Activated B cell treated with CpG ODN at 0.5 μM for 24 hours (primary cell): ENCODE data around the gene KPNA5. TPM values are rescaled to one million over a fixed set of nuclear protein-coding genes. Genes with fewer than 3 reads are reported as not detected.

Experiments
- ATAC-seq: fragments of 200-7000 bp; cut with Tn5 transposase; one replicate; pipeline ENCODE4 v1.10.0; 2021; ENCODE audit warnings: low read depth, mild to moderate bottlenecking, moderate library complexity
- CTCF ChIA-PET: fragments of 350-600 bp; sonication (Branson Sonifier 250); formaldehyde crosslinking; loops from one replicate; lab custom pipeline; 2021; ENCODE audit warnings: antibody characterized with exemption; lab: Charles Lee
- POLR2A ChIA-PET: fragments of 350-600 bp; sonication (Branson Sonifier 250); formaldehyde crosslinking; loops from one replicate; lab custom pipeline; 2021; ENCODE audit warnings: antibody characterized with exemption; lab: Charles Lee
- DNase-seq: peaks from one replicate; pipeline ENCODE4 v3.0.0; 2022
- H3K27ac Mint-ChIP-seq: one replicate; pipeline ENCODE4 v1.8.0; 2020; ENCODE audit warnings: mixed read lengths
- H3K27me3 Mint-ChIP-seq: one replicate; pipeline ENCODE4 v1.8.0; 2021; ENCODE audit warnings: mixed read lengths
- H3K36me3 Mint-ChIP-seq: one replicate; pipeline ENCODE4 v1.8.0; 2021; ENCODE audit warnings: low read depth, mixed read lengths
- H3K4me1 Mint-ChIP-seq: one replicate; pipeline ENCODE4 v1.8.0; 2021; ENCODE audit warnings: mixed read lengths
- H3K4me3 Mint-ChIP-seq: one replicate; pipeline ENCODE4 v1.8.0; 2020; ENCODE audit warnings: mild to moderate bottlenecking, mixed read lengths
- H3K9me3 Mint-ChIP-seq: one replicate; pipeline ENCODE4 v1.8.0; 2020; ENCODE audit warnings: mixed read lengths
- intact Hi-C: fragments of 100-400 bp; cut with micrococcal nuclease; formaldehyde crosslinking; loops from one replicate; pipeline ENCODE4 v1.15.1; 2024
- total RNA-seq: library from RNA; stranded (reverse); gene quantifications from 2 replicates; pipeline ENCODE4 v1.2.3, GENCODE V29; 2022
- TF ChIP-seq, protein P1 (sequence below): fragments of 200-600 bp; IDR thresholded peaks from one replicate; pipeline ENCODE4 v1.8.0; 2022; ENCODE audit warnings: antibody characterized with exemption, mild to moderate bottlenecking

The KPNA5 gene
- total RNA-seq, 1 donor from 2014 or later: 25.0 TPM

DNA sequence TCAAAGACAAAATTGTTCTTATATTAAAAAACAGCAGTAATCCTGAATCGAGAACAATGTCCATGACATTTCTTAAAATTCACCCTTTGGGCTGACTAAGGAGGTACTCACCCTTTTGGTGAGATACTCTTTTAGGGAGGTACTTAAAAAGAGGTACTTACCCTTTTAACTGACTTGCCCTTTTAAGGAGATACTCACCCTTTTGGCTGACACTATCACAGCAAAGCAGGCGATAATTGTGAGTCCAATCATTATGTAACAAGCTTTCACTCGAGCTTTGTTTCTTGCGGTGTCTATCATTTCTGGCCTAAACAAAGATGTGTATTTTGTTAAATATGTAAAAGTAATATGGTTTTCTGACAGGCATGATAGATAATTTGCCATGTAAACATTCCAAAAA, 80.8 kb downstream of the KPNA5 start:
- Mint-ChIP-seq H3K27ac (no peak overlapping the region), H3K27me3 (peaks cover 28% of the 10 kb centered on the region), H3K36me3 (no peaks in the 10 kb centered on the region), H3K9me3 (no peaks in the 10 kb centered on the region), H3K4me3 (no peak overlapping the region), H3K4me1 (peaks cover 10% of the 10 kb centered on the region)
- CTCF ChIA-PET: no interaction called here
- TF ChIP-seq, protein P1, sequence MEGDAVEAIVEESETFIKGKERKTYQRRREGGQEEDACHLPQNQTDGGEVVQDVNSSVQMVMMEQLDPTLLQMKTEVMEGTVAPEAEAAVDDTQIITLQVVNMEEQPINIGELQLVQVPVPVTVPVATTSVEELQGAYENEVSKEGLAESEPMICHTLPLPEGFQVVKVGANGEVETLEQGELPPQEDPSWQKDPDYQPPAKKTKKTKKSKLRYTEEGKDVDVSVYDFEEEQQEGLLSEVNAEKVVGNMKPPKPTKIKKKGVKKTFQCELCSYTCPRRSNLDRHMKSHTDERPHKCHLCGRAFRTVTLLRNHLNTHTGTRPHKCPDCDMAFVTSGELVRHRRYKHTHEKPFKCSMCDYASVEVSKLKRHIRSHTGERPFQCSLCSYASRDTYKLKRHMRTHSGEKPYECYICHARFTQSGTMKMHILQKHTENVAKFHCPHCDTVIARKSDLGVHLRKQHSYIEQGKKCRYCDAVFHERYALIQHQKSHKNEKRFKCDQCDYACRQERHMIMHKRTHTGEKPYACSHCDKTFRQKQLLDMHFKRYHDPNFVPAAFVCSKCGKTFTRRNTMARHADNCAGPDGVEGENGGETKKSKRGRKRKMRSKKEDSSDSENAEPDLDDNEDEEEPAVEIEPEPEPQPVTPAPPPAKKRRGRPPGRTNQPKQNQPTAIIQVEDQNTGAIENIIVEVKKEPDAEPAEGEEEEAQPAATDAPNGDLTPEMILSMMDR: no peak
- intact Hi-C loops: no loop called here
- no peak for DNase-seq
- no peak for ATAC-seq
- POLR2A ChIA-PET: no interaction called here

DNA sequence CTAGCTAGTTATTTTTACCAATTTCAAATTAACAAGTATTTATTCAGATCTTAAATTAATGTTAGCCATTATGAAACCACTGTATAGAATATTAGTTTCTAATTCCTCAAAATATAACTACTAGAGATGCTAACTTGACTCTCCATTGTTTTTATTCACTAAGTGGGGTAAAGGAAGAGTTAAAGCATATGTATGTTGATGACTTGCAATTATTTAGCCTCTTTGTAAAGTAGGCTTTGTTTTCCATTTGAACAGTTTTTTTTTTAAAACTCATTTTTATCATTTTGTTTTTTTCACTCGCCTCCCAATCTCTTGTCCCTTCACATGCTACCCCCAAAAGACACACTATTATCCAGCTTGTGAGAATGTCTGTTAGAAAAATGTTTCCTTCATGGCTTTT, 81.2 kb downstream of the KPNA5 start:
- CTCF ChIA-PET: no interaction called here
- Mint-ChIP-seq H3K27ac (no peak overlapping the region), H3K4me1 (peaks cover 10% of the 10 kb centered on the region), H3K36me3 (no peaks in the 10 kb centered on the region), H3K9me3 (no peaks in the 10 kb centered on the region), H3K4me3 (no peak overlapping the region), H3K27me3 (peaks cover 32% of the 10 kb centered on the region)
- ATAC-seq: no peak
- intact Hi-C loops: no loop called here
- POLR2A ChIA-PET: no interaction called here
- no peak for DNase-seq
- TF ChIP-seq, protein P1: no peak

DNA sequence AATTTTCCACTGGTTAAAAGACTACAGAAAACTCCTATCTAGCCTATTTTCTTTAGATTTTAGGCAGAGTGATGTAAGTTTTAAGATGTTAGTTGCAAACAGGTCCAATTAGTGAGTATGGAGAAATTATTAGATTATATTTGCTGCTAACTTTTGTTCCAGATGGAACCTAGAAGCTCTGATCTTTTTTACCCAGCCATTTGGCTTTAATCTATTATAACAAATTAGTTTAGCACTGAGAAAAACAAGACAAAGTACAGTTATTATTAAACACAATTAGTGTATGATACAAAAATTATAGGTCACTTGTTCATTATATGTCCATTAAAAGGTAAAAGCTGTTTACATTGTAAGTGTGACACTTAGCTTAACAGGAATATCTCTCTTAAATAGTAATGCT, 82.0 kb downstream of the KPNA5 start:
- TF ChIP-seq, protein P1: no peak
- Mint-ChIP-seq H3K27ac (no peak overlapping the region), H3K36me3 (no peaks in the 10 kb centered on the region), H3K9me3 (no peaks in the 10 kb centered on the region), H3K4me3 (no peak overlapping the region), H3K27me3 (peaks cover 36% of the 10 kb centered on the region), H3K4me1 (peaks cover 10% of the 10 kb centered on the region)
- ATAC-seq: no peak
- intact Hi-C loops: no loop called here
- CTCF ChIA-PET: no interaction called here
- POLR2A ChIA-PET: no interaction called here
- no peak for DNase-seq

DNA sequence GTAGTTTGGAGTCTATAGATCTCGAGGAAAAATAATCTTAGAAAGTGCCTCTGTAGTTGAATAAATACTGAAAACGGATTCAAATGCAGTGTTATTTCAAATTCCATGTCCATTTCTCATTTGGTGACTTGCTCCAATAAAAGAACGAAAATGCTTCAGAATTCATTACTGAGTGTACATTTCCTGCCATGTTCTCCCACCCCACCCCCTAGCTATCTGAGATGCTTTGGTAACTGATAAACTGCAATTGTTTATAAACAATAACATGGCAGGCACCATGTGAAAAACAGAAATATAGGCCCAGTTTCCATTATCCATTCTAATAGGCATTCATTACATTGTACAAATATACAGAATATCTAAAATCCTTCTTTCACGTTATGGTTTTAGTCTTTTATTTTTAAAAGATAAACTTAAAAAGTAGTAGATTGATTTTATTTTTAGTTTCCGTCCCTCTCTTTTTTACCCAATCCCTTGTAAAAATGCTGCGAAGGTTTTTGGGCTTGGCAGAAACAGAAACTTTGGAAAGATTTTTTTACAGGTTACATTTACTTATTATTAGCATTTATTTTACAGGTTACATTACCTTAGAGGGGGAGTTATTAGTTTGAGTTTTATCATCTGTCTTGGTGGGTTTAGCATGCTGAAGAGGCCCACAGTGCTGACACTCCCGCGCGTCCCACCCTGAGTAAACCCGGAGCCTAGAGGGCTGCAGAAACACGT, 83.1 kb downstream of the KPNA5 start:
- Mint-ChIP-seq H3K27ac (no peak overlapping the region), H3K27me3 (peaks cover 40% of the 10 kb centered on the region), H3K9me3 (no peaks in the 10 kb centered on the region), H3K4me1 (peaks cover 10% of the 10 kb centered on the region), H3K4me3 (no peak overlapping the region), H3K36me3 (no peaks in the 10 kb centered on the region)
- ChIA-PET CTCF (no interaction called here), POLR2A (no interaction called here)
- ATAC-seq: no peak
- TF ChIP-seq, protein P1: no peak
- intact Hi-C loops: no loop called here
- no peak for DNase-seq

DNA sequence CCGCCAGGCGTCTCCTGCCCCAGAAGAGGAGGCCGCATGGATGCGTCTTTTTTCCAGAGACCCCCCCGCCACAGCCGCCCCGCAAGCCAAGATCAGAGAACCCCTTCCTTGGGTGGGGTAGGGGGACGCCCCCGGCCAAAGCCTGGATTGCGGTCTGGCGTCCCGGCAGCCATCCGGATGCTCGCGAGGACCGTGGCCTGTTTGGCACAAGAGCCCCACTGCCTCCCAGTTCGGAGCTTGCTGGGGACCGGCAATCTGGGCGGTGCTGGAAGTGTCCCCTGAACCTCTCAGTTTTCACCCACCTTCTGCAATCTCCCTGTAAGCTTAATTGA, 83.6 kb downstream of the KPNA5 start:
- intact Hi-C loops: no loop called here
- TF ChIP-seq, protein P1: no peak
- Mint-ChIP-seq H3K36me3 (no peaks in the 10 kb centered on the region), H3K9me3 (no peaks in the 10 kb centered on the region), H3K4me1 (peaks cover 10% of the 10 kb centered on the region), H3K27ac (no peak overlapping the region), H3K27me3 (peaks cover 40% of the 10 kb centered on the region), H3K4me3 (peak overlapping the region; percentile 41)
- POLR2A ChIA-PET: no interaction called here
- CTCF ChIA-PET: no interaction called here
- ATAC-seq: no peak
- no peak for DNase-seq
